Measurements from ENCODE around the gene TXNDC5. TPM values are rescaled to one million over a fixed set of nuclear protein-coding genes. Genes with fewer than 3 reads are reported as not detected.
A peak's percentile ranks its signal among the peaks of the same experiment; 100 is the strongest.

The TXNDC5 gene
- total and polyA plus RNA-seq, 2 of the 13 experiments (the other 11 are each of a cell fraction or from before 2014, with no cell fraction given): 287 to 578 TPM

DNA sequence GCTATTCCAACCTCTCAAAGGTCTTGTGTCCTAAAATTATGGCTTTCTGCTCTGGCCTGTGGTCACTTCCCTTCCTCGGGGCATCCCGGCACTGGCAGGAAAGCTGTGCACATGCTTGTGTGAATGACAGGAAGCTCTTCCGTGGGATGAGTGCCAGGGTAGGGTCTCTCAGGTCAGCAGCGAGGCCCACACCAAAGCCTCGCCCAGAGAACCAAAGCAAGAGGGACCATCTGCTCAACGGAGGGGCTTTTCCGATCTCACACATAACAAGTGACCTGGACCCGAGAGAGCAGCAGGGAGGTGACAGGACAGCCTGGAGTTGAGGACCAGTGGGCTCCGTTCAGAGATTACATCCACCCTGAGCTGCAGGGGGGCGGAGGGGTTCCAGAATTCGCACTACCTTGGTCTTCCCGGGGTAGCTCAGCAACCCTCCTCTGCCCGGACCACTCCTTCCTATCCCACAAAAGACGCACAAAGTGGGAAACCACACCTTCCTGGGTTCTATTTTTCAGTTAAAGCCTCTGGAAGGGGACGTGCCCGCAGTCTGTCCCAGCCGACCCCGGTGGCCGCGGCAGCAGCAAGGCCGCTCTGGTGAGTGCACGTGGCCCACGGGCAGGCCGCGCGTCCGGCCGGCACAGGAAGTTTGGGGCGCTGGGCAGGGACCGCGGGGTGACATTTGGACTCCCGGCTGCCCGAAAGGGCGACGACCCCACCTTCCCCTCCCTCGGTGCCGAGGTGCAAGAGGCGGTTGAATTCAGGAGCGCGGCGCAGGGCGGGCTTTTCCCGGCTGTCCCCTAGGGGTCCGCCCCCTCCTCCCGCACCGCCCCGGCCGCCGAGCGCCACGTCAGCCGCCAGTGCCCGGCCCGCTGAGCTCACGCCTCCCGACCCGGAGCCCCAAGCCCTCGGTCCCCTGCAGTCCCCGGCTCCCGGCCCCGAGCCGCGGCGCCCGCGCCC is 988 bp downstream of the TXNDC5 start (continued):
- TF ChIP-seq NR1H2 (CRISPR knock-in tag; IDR thresholded peaks at IDR 0.05; ENCODE audit: borderline replicate concordance, low read depth): peak; percentile 92
- peak; percentile 62; the same call in 1 of the 2 replicates for TF ChIP-seq FOXK1 (CRISPR knock-in tag; IDR thresholded peaks at IDR 0.05; ENCODE audit: borderline replicate concordance, low read depth)
- TF ChIP-seq MBD4 (IDR thresholded peaks at IDR 0.05; ENCODE audit: borderline replicate concordance, low read length): no peak
- TF ChIP-seq ZSCAN25 (CRISPR knock-in tag; IDR thresholded peaks at IDR 0.05): peak; percentile 76
- TF ChIP-seq HNRNPK (IDR thresholded peaks at IDR 0.05; ENCODE audit: low read depth, low read length, poor library complexity, severe bottlenecking): peak; percentile 31
- TF ChIP-seq, protein P1, sequence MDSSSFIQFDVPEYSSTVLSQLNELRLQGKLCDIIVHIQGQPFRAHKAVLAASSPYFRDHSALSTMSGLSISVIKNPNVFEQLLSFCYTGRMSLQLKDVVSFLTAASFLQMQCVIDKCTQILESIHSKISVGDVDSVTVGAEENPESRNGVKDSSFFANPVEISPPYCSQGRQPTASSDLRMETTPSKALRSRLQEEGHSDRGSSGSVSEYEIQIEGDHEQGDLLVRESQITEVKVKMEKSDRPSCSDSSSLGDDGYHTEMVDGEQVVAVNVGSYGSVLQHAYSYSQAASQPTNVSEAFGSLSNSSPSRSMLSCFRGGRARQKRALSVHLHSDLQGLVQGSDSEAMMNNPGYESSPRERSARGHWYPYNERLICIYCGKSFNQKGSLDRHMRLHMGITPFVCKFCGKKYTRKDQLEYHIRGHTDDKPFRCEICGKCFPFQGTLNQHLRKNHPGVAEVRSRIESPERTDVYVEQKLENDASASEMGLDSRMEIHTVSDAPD (CRISPR knock-in tag; IDR thresholded peaks at IDR 0.05): peak; percentile 84
- TF ChIP-seq, protein P2, sequence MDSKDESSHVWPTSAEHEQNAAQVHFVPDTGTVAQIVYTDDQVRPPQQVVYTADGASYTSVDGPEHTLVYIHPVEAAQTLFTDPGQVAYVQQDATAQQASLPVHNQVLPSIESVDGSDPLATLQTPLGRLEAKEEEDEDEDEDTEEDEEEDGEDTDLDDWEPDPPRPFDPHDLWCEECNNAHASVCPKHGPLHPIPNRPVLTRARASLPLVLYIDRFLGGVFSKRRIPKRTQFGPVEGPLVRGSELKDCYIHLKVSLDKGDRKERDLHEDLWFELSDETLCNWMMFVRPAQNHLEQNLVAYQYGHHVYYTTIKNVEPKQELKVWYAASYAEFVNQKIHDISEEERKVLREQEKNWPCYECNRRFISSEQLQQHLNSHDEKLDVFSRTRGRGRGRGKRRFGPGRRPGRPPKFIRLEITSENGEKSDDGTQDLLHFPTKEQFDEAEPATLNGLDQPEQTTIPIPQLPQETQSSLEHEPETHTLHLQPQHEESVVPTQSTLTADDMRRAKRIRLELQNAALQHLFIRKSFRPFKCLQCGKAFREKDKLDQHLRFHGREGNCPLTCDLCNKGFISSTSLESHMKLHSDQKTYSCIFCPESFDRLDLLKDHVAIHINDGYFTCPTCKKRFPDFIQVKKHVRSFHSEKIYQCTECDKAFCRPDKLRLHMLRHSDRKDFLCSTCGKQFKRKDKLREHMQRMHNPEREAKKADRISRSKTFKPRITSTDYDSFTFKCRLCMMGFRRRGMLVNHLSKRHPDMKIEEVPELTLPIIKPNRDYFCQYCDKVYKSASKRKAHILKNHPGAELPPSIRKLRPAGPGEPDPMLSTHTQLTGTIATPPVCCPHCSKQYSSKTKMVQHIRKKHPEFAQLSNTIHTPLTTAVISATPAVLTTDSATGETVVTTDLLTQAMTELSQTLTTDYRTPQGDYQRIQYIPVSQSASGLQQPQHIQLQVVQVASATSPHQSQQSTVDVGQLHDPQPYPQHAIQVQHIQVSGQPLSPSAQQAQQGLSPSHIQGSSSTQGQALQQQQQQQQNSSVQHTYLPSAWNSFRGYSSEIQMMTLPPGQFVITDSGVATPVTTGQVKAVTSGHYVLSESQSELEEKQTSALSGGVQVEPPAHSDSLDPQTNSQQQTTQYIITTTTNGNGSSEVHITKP (CRISPR knock-in tag; IDR thresholded peaks at IDR 0.05; ENCODE audit: low read depth): no peak
- TF ChIP-seq, protein P3, sequence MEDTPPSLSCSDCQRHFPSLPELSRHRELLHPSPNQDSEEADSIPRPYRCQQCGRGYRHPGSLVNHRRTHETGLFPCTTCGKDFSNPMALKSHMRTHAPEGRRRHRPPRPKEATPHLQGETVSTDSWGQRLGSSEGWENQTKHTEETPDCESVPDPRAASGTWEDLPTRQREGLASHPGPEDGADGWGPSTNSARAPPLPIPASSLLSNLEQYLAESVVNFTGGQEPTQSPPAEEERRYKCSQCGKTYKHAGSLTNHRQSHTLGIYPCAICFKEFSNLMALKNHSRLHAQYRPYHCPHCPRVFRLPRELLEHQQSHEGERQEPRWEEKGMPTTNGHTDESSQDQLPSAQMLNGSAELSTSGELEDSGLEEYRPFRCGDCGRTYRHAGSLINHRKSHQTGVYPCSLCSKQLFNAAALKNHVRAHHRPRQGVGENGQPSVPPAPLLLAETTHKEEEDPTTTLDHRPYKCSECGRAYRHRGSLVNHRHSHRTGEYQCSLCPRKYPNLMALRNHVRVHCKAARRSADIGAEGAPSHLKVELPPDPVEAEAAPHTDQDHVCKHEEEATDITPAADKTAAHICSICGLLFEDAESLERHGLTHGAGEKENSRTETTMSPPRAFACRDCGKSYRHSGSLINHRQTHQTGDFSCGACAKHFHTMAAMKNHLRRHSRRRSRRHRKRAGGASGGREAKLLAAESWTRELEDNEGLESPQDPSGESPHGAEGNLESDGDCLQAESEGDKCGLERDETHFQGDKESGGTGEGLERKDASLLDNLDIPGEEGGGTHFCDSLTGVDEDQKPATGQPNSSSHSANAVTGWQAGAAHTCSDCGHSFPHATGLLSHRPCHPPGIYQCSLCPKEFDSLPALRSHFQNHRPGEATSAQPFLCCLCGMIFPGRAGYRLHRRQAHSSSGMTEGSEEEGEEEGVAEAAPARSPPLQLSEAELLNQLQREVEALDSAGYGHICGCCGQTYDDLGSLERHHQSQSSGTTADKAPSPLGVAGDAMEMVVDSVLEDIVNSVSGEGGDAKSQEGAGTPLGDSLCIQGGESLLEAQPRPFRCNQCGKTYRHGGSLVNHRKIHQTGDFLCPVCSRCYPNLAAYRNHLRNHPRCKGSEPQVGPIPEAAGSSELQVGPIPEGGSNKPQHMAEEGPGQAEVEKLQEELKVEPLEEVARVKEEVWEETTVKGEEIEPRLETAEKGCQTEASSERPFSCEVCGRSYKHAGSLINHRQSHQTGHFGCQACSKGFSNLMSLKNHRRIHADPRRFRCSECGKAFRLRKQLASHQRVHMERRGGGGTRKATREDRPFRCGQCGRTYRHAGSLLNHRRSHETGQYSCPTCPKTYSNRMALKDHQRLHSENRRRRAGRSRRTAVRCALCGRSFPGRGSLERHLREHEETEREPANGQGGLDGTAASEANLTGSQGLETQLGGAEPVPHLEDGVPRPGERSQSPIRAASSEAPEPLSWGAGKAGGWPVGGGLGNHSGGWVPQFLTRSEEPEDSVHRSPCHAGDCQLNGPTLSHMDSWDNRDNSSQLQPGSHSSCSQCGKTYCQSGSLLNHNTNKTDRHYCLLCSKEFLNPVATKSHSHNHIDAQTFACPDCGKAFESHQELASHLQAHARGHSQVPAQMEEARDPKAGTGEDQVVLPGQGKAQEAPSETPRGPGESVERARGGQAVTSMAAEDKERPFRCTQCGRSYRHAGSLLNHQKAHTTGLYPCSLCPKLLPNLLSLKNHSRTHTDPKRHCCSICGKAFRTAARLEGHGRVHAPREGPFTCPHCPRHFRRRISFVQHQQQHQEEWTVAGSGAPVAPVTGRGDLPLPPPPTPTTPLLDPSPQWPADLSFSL (CRISPR knock-in tag; IDR thresholded peaks at IDR 0.05): 0 out of 2 replicates have a peak, but pooled peaks have one; percentile 57
- TF ChIP-seq FOXC1 (CRISPR knock-in tag; IDR thresholded peaks at IDR 0.05; ENCODE audit: borderline replicate concordance): peak; percentile 88
- TF ChIP-seq ARNT (IDR thresholded peaks at IDR 0.05): no peak
- TF ChIP-seq ZBTB1 (CRISPR knock-in tag; IDR thresholded peaks at IDR 0.05; ENCODE audit: borderline replicate concordance): peak; percentile 91; the same call in 1 of the 2 replicates
- TF ChIP-seq, protein P4, sequence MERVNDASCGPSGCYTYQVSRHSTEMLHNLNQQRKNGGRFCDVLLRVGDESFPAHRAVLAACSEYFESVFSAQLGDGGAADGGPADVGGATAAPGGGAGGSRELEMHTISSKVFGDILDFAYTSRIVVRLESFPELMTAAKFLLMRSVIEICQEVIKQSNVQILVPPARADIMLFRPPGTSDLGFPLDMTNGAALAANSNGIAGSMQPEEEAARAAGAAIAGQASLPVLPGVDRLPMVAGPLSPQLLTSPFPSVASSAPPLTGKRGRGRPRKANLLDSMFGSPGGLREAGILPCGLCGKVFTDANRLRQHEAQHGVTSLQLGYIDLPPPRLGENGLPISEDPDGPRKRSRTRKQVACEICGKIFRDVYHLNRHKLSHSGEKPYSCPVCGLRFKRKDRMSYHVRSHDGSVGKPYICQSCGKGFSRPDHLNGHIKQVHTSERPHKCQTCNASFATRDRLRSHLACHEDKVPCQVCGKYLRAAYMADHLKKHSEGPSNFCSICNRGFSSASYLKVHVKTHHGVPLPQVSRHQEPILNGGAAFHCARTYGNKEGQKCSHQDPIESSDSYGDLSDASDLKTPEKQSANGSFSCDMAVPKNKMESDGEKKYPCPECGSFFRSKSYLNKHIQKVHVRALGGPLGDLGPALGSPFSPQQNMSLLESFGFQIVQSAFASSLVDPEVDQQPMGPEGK (CRISPR knock-in tag; IDR thresholded peaks at IDR 0.05): peak; percentile 71
- TF ChIP-seq MYC (CRISPR knock-in tag; IDR thresholded peaks at IDR 0.05; ENCODE audit: borderline replicate concordance): peak; percentile 99

All from HepG2 (cell line).